ENCODE results near the gene WHRN.

WHRN gene

GRCh38 chr9:114384836-114385396 lies 120.4 kb downstream of the WHRN start:
- H3K27me3 Mint-ChIP-seq (ENCODE audit: low read depth) = no peaks in the 10 kb centered on the region
- H3K36me3 Mint-ChIP-seq (ENCODE audit: low read depth) = peaks cover 72% of the 10 kb centered on the region
- H3K27ac Mint-ChIP-seq = peak overlapping the region; percentile 93
- H3K4me1 Mint-ChIP-seq (ENCODE audit: low read depth) = peaks cover 54% of the 10 kb centered on the region
- H3K4me3 Mint-ChIP-seq = peak overlapping the region; percentile 96
- H3K9me3 Mint-ChIP-seq = no peaks in the 10 kb centered on the region

- Mint-ChIP-seq H3K4me1 (ENCODE audit: low read depth) (peaks cover 53% of the 10 kb centered on the region), H3K27ac (peak overlapping the region; percentile 93), H3K4me3 (peak overlapping the region; percentile 96), H3K9me3 (no peaks in the 10 kb centered on the region), H3K27me3 (ENCODE audit: low read depth) (no peaks in the 10 kb centered on the region), H3K36me3 (ENCODE audit: low read depth) (peaks cover 78% of the 10 kb centered on the region)
These were observed 120.9 kb downstream of the WHRN start for GRCh38 chr9:114384341-114384740.

DNA sequence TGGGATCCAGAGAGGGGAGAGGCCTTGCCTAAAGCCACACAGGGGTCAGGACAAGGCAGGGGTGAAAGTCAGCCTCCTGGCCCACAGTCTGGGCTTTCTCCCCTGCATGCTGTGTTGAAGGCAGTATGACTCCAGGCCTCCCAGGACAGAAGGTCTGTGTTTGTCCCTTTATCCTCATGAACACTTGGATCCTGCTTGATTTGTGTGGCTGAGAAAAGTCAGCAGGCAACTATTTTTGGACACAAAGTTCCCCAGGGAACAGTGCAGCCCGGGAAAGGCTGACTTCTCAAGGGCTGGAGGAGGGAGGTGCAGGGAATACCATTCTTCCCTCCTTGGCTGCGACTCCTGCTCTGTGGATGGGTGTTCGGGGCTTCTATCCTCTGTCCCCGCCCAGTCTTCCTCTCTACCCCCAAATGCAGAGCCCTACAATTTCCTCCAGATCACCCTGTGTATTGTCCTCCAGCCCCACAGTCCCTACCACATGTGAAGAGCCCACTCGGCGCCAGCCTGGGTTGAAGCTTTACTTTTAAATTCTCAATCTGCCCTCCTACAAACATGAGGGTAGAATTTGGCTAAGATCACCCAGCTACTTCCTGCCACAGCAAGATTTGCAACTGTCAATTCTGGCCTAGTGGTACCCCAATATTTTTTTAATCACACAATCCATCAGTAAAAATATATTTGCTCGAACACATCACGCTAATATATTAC lies 121.6 kb downstream of the WHRN start:
- Mint-ChIP-seq H3K36me3 (ENCODE audit: low read depth) (peaks cover 80% of the 10 kb centered on the region), H3K4me3 (peak overlapping the region; percentile 96), H3K27me3 (ENCODE audit: low read depth) (no peaks in the 10 kb centered on the region), H3K27ac (peak overlapping the region; percentile 93), H3K4me1 (ENCODE audit: low read depth) (peaks cover 51% of the 10 kb centered on the region), H3K9me3 (no peaks in the 10 kb centered on the region)

- H3K9me3 Mint-ChIP-seq = no peaks in the 10 kb centered on the region
- peak overlapping the region; percentile 93 for H3K27ac Mint-ChIP-seq
- H3K4me3 Mint-ChIP-seq = peak overlapping the region; percentile 96
- H3K36me3 Mint-ChIP-seq (ENCODE audit: low read depth) = peaks cover 82% of the 10 kb centered on the region
- peaks cover 57% of the 10 kb centered on the region for H3K4me1 Mint-ChIP-seq (ENCODE audit: low read depth)
- no peaks in the 10 kb centered on the region for H3K27me3 Mint-ChIP-seq (ENCODE audit: low read depth)
These were observed 122.4 kb downstream of the WHRN start for GRCh38 chr9:114382699-114383520.

- Mint-ChIP-seq H3K4me3 (peak overlapping the region; percentile 41), H3K27me3 (ENCODE audit: low read depth) (no peaks in the 10 kb centered on the region), H3K27ac (peak overlapping the region; percentile 82), H3K36me3 (ENCODE audit: low read depth) (peaks cover 80% of the 10 kb centered on the region), H3K9me3 (no peaks in the 10 kb centered on the region), H3K4me1 (ENCODE audit: low read depth) (peaks cover 77% of the 10 kb centered on the region)
These were observed 126.4 kb downstream of the WHRN start for GRCh38 chr9:114378883-114379282.

DNA sequence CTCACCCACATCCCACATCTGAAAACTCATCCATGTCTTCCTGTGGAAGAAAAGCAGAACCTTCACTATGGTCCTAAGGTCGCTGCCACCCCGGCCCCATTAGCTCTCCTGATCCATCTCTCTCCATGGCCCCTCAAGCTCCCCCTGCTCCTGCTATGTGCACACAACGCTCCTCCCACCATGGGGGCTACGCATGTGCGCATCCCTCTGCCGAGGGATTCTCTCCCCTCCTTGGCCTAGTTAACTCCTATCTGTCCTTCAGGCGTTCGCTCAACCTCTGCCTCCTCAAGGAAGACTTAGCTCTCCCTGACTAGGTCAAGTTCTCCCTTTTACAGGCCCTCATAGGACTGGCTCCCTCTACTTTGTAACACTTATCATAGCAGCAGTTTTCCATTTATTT lies 127.3 kb downstream of the WHRN start:
- Mint-ChIP-seq H3K4me3 (peak overlapping the region; percentile 68), H3K36me3 (ENCODE audit: low read depth) (peaks cover 79% of the 10 kb centered on the region), H3K27me3 (ENCODE audit: low read depth) (no peaks in the 10 kb centered on the region), H3K9me3 (no peaks in the 10 kb centered on the region), H3K27ac (peak overlapping the region; percentile 82), H3K4me1 (ENCODE audit: low read depth) (peaks cover 77% of the 10 kb centered on the region)

GRCh38 chr9:114376586-114377445 lies 128.5 kb downstream of the WHRN start:
- Mint-ChIP-seq H3K4me3 (peak overlapping the region; percentile 27), H3K27ac (peak overlapping the region; percentile 82), H3K9me3 (no peaks in the 10 kb centered on the region), H3K4me1 (ENCODE audit: low read depth) (peaks cover 76% of the 10 kb centered on the region), H3K27me3 (ENCODE audit: low read depth) (no peaks in the 10 kb centered on the region), H3K36me3 (ENCODE audit: low read depth) (peaks cover 79% of the 10 kb centered on the region)

GRCh38 chr9:114375386-114376175 lies 129.7 kb downstream of the WHRN start:
- H3K4me3 Mint-ChIP-seq = peak overlapping the region; percentile 55
- peaks cover 85% of the 10 kb centered on the region for H3K36me3 Mint-ChIP-seq (ENCODE audit: low read depth)
- H3K4me1 Mint-ChIP-seq (ENCODE audit: low read depth) = peaks cover 82% of the 10 kb centered on the region
- H3K27me3 Mint-ChIP-seq (ENCODE audit: low read depth) = no peaks in the 10 kb centered on the region
- H3K9me3 Mint-ChIP-seq = no peaks in the 10 kb centered on the region
- peak overlapping the region; percentile 81 for H3K27ac Mint-ChIP-seq

DNA sequence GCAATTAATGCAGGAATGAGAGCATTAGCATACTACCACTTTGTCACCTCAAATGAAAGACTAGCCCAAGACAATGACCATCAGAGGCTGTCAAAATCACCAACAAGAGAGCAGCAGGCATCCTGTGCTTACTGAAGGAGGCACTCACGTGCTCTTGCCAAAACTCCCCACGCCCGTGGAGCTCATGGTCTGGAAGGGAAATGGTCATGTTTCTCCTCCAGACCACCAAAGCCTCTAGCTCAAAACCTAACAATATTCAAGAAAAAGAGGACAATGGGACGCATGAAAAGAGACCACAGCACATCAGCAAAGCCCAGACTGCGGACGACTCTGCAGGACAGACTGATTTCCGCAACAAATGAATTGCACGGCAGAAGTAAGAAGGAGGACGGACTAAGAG lies 130.3 kb downstream of the WHRN start:
- H3K27ac Mint-ChIP-seq = peak overlapping the region; percentile 81
- H3K36me3 Mint-ChIP-seq (ENCODE audit: low read depth) = peaks cover 82% of the 10 kb centered on the region
- peaks cover 80% of the 10 kb centered on the region for H3K4me1 Mint-ChIP-seq (ENCODE audit: low read depth)
- H3K4me3 Mint-ChIP-seq = peak overlapping the region; percentile 55
- H3K27me3 Mint-ChIP-seq (ENCODE audit: low read depth) = no peaks in the 10 kb centered on the region
- H3K9me3 Mint-ChIP-seq = no peaks in the 10 kb centered on the region

- Mint-ChIP-seq H3K4me1 (ENCODE audit: low read depth) (peaks cover 81% of the 10 kb centered on the region), H3K27ac (peak overlapping the region; percentile 81), H3K4me3 (peak overlapping the region; percentile 55), H3K27me3 (ENCODE audit: low read depth) (no peaks in the 10 kb centered on the region), H3K9me3 (no peaks in the 10 kb centered on the region), H3K36me3 (ENCODE audit: low read depth) (peaks cover 83% of the 10 kb centered on the region)
These were observed 131.1 kb downstream of the WHRN start for GRCh38 chr9:114373960-114374730.

DNA sequence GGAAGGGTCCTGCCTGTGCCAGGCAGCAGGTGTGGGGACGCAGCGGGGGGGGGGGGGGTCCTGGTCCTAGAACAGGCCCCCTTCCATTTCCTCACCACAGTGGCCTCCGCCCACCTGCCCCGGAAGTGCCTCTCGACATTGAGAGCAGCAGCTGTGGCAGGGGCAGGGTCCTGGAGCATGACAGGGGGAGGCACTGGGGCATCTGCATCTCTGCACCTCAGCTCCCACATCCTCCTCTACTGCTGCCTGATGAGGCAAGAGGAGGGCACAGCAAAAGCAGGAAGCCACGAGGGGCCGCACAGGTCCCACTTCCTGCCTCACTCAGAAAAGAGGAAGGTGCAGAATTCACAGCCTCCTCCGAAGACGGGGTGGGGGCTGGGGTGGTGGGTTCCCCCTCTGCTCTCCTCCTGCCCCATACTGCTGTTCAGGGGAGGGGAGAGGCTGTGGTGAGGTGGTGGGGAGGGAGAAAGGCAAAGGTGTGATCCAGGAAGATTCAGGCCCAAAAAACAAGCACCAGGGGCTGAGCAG lies 132.3 kb downstream of the WHRN start:
- Mint-ChIP-seq H3K4me3 (peak overlapping the region; percentile 87), H3K9me3 (no peaks in the 10 kb centered on the region), H3K27me3 (ENCODE audit: low read depth) (no peaks in the 10 kb centered on the region), H3K27ac (peak overlapping the region; percentile 81), H3K36me3 (ENCODE audit: low read depth) (peaks cover 80% of the 10 kb centered on the region), H3K4me1 (ENCODE audit: low read depth) (peaks cover 76% of the 10 kb centered on the region)

DNA sequence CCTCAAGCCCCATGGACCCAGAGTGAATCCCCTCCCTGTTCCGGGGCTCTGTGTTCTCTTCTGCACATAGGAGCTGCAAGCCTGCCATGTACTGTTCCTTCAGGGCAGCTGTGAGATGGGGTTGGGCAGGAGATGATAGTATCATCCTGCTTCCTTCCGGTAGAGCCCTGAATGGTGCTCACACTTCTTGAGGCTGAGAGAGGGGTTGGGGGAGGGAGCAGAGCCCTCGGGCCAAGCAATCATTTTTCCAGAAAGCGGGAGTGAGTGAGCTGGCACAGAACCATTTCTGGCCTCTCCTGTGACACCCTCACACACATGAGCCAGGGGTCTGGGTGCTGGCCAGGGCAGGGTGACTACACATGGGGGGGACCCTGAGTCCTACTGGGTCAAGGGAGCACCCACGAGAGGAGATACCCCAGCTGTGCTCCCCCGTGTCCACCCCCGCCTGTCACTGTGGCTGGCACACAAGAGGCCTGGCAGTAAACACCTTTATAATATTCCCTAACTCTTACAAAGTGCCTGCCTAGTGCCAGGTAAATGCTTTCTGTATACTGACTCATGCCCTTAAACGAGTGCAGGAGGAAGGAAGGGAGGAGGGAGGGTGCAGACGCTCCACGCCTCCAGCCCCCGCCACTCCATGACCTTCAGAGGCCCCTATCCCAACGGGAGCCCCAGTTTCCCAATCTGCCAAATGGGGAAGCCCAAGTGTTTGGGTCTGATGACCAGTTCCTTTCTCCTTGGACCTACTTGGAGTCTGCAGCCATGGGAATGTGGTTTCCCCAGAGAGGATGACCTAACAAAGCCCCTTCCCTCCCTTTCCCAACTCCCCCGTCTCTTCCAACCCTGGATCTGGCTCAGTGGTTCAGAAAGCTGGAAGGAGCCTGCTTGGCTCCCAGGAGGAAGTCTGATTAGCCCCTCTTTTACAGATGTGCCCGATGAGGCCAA lies 133.0 kb downstream of the WHRN start:
- Mint-ChIP-seq H3K4me1 (ENCODE audit: low read depth) (peaks cover 76% of the 10 kb centered on the region), H3K27me3 (ENCODE audit: low read depth) (no peaks in the 10 kb centered on the region), H3K4me3 (peak overlapping the region; percentile 87), H3K36me3 (ENCODE audit: low read depth) (peaks cover 79% of the 10 kb centered on the region), H3K9me3 (no peaks in the 10 kb centered on the region), H3K27ac (peak overlapping the region; percentile 81)

Data from T-helper 1 cell treated with Interleukin-12 subunit alpha and Interleukin-12 subunit beta and Interleukin-4 antibody, amounts not matched to agents 30 μg/mL and 1 μg/mL, for 36 hours (primary cell).